HG03565 (cell line): ENCODE data around the gene KCTD19.

Experiments used
- ATAC-seq: cut with Tn5 transposase; IDR thresholded peaks from one replicate; pipeline ENCODE4 v1.9.1; 2021; ENCODE audit warnings: mild to moderate bottlenecking, moderate library complexity; ENCODE audit not compliant: unreplicated experiment

KCTD19 gene

GRCh38 chr16:67283826-67284555, 42.5 kb downstream of the KCTD19 start:
- no peak for ATAC-seq

GRCh38 chr16:67283039-67283825, 43.3 kb downstream of the KCTD19 start:
- ATAC-seq, result no peak

DNA sequence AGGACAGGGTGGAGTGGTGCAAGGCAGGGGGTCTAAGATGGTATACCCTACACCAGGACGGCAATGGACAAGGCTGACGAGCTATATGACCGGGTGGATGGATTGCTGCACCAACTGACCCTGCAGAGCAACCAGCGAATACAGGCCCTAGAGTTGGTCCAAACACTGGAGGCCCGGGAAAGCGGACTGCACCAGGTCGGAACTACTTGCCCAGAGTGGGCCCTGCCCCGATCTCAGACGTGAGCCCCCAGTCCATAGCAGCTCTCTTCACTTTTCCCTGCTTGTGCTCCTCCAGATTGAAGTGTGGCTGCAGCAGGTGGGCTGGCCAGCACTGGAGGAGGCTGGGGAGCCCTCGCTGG, 44.1 kb downstream of the KCTD19 start:
- ATAC-seq, result no peak

DNA sequence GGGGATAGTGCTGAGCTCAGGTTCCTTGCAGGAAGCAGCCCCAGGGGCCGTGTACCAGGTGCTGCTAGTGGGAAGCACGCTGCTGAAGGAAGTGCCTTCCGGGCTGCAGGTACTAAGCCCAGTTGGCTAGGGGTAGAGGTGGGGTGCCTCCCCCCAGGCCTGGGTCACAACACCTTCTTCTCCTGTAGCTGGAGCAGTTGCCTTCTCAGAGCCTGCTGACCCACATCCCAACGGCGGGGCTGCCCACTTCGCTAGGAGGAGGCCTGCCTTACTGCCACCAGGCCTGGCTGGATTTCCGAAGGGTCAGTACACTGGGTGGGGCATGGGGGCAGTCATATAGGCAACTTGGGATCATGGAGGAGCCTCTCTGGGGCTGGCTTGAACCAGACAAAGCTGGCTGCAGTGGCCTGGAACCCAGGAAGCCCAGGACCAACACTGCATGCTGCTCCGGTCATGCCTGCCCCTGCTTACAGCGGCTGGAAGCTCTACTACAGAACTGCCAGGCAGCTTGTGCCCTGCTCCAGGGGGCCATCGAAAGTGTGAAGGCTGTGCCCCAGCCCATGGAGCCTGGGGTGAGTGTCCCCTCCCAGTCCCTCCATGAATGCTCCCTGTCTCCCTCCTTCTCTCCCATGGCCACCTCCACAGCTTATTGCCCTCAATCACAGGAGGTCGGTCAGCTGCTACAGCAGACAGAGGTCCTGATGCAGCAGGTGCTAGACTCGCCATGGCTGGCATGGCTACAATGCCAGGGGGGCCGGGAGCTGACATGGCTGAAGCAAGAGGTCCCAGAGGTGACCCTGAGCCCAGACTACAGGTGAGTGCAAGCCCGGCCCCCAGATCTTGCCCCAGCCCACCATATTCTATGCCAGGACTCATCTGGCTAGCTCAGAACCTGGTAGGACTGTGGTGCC, 44.8 kb downstream of the KCTD19 start:
- no peak for ATAC-seq

DNA sequence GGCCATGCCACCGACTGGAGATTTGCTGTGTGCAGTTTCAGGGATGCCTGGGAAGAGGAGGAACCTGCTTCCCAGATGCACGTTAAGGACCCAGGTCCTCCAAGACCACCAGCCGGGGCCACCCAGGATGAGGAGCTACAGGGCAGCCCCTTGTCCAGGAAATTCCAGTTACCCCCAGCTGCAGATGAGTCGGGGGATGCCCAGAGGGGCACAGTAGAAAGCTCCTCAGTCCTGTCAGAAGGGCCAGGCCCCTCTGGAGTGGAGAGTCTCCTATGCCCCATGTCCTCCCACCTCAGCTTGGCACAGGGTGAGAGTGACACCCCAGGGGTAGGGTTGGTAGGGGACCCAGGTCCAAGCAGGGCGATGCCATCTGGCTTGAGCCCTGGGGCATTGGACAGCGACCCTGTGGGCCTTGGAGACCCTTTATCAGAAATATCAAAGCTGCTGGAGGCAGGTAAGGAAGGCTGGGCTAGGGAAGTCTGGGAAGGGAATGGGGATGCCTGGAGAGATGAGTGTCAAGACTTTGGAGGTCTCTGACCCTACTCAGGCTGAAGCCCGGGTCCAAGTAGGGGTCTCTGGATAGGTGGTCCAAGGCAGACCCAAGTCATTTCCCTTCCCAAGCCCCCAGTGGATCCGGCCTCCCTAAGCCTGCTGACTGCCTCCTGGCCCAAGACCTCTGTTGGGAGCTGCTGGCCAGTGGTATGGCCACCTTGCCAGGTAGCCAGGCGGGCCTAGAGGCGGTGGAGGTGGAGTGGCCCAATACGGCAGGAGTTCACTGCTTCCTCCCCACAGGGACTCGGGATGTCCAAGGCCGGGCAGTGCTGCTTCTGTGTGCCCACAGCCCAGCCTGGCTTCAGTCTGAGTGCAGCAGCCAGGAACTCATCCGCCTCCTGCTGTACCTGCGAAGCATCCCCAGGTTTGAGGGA, 46.2 kb downstream of the KCTD19 start:
- no peak for ATAC-seq

DNA sequence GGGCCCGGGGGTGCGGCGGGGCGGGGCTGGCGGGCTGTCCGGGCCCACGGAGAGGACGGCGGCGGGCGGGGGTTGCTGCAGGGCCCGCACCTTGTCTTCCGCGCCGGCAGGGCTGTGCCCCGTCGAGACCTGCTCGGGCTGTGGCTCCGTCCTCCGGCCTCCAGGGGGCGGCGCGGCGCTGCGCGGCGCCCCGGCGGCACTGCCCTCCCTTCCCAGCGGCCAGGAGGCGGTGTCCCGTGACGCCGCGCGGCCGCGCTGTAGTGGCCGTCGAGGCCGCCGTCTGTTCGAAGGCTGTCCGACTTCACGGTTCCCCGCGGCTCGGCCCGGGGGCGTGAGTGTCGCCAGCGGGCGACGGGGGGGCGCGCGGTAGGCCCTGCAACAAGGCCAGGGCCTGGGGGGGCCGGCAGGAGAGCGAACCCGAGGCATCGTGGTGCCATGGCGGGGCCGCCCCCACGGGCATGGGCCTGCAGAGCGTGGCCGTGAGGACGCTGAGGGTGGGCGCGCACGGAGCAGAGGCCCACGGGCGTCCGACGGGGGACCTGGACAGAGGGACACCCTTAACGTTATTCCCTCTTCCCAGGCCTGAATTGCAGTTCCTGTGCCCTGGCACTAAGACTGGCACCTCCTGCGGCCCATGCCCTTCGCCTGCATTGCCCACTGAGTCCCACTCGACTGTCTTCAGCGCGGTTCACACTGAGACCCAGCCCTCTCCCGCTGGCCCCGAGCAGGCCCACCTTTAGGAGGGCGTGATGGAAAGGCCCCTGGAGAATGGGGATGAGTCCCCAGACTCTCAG, 47.0 kb downstream of the KCTD19 start, which contains the start of gene PLEKHG4:
Gene PLEKHG4 (plus strand): TSS at position 237 of the 794 bp plus-strand sequence. CDS start 513 bp downstream, at position 750.
- ATAC-seq, result peak; percentile 57

- ATAC-seq, result peak; percentile 23
Observed at GRCh38 chr16:67278773-67279295, 47.7 kb downstream of the KCTD19 start.

- ATAC-seq, result no peak
Observed at GRCh38 chr16:67277999-67278772, 48.4 kb downstream of the KCTD19 start.

DNA sequence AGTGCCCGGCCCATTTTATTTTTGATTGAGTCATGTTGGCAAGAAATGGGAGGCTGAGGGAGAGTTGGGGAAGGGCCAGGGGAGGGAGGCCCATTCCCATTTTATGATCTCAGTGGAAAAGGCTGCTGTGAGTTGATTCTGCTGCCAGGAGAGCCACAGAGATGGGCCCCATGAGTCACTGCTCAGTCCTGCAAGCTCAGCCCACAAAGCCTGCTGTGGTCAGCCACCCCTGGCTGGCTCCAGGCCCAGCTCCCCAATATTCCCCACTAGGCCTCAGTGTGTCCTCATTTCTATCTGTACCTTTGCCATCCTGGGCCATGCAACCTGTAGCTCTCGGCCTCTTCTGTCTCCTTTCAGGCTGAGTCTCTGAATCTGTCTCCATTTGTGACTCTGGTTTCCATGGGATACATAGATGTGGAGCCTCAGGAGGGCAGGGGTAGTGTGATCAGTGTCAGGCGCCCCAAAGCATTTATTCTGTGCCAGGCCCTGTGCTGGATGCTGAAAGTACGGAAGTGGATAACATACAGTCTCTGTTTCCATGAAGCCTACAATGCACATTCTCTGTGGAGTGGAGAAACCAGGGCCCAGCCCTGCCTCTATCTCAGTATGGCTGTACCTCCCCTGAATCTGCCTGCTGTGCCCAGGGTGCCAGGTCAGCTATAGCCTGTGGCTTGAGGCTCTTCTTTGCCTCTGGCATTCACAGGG, 49.1 kb downstream of the KCTD19 start:
- no peak for ATAC-seq

GRCh38 chr16:67275321-67275720, 51.2 kb downstream of the KCTD19 start:
- no peak for ATAC-seq

- no peak for ATAC-seq
Observed at GRCh38 chr16:67271446-67271845, 55.1 kb downstream of the KCTD19 start.

GRCh38 chr16:67270931-67271338, 55.6 kb downstream of the KCTD19 start:
- no peak for ATAC-seq

DNA sequence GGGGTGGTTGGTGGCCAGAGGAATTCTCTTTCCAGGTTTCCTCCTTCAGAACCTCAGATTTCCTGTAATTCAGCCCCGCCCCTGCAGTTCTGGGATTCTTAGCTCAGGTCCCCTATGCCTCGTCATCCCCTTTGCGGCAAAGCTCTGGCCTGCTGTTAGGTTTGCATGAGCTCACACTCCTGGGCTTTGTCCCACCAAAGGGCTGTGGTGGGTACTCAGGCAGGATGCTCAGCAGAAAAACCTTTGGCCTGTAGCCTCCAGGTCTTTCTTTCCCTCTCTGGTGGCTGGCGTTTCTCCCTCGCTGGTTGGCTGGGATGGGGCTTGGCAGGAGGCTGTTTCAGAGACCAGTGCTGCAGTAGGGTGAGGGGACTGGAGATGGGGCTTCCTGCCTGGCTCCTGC, 56.8 kb downstream of the KCTD19 start:
- no peak for ATAC-seq

GRCh38 chr16:67268136-67268579, 58.4 kb downstream of the KCTD19 start:
- no peak for ATAC-seq

DNA sequence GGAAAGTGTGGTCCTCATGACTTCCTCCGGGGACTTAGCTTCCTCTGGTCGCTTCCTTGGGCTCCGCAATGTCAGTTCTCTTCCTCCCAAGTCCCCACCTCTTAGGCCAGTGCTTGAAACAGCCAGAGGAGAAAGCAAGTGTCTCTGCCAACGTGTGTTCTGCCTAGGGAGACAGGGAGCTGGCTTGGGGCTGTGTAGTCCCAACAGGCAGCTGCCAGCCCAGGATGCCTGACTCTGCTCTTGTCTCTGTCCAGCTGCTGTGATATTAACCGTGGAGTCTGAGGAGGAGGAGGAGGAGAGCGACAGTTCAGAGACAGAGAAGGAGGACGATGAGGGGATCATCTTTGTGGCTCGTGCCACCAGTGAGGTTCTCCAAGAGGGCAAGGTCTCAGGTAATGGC, 60.7 kb downstream of the KCTD19 start:
- no peak for ATAC-seq

DNA sequence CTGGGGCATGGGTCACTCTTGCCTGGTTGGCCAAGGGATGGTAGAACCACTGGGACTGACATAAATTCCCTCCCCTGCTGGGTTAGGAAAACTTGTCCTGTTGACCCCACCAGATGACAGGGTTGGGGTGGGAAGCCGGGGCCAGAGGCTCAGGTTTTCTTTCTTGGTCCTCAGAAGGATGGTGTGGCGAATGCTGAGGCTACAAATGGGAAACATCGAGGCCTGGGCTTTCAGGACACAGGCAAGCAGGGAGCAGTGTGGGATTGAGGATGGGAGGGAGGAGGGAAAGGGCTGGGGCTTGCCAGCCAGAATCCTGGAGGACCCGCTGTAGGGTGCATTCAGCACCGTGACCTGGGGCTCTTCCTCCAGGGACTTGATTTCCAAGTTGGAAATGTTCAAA, 61.7 kb downstream of the KCTD19 start:
- no peak for ATAC-seq

DNA sequence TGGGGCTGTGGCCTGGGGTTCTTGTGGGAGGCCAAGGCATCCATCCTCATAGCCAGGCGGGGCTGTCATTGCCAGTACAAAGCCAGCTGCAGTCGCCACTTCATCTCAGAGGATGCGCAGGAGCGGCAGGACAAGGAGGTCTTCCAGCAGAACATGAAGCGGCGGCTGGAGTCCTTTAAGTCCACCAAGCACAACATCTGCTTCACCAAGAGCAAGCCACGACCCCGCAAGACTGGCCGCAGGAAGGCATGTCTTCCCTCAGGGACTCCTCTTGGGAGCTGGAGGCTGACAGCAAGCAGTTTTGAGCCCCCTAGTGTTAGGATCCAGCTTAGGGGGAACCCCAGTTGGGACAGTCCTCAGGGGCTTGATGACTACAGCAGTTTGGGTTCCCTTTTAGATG, 62.3 kb downstream of the KCTD19 start:
- ATAC-seq, result no peak

DNA sequence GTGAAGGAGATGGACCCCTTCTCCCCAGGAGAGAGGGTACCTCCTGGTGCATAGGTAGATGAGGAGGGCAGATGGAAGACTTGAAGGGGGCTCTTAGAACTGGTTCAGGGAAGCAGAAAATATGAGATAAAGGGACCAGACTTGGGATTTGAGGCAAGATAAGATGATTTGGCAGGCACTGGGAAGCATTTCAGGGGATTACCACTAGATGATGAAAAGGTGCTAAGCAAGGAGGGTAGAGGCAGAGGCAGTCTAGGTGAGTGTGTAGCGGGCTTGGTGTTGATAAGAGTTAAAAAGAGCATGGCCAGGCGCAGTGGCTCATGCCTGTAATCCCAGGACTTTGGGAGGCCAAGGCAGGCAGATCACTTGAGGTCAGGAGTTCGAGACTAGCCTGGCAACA, 63.3 kb downstream of the KCTD19 start:
- no peak for ATAC-seq
